GM12878 (cell line): ENCODE data around the gene SNW1. TPM values are rescaled to one million over a fixed set of nuclear protein-coding genes. Genes with fewer than 3 reads are reported as not detected.

Experiments
- ATAC-seq: fragments of 200-7000 bp; cut with Tn5 transposase; 3 replicates; pipeline ENCODE4 v1.9.1; 2020; ENCODE audit warnings: mild to moderate bottlenecking, moderate library complexity
- BruUV-seq: library from RNA; stranded (reverse); fragments of 400-500 nt; replicated peaks from 2 replicates; lab custom pipeline; 2021; lab: Mats Ljungman, UMichigan
- CTCF ChIA-PET: fragments of 300-600 bp; sonication (Branson Sonifier 250); formaldehyde crosslinking; extraction: SDS; loops from one replicate; lab custom pipeline; 2021; ENCODE audit warnings: inconsistent platforms; lab: Yijun Ruan, JAX
- POLR2A ChIA-PET: fragments of 350-600 bp; formaldehyde crosslinking; extraction: SDS; loops from one replicate; lab custom pipeline; 2021; ENCODE audit warnings: inconsistent platforms; lab: Charles Lee
- RAD21 ChIA-PET: fragments of 300-600 bp; sonication (Branson Sonifier 250); formaldehyde crosslinking; loops from one replicate; lab custom pipeline; 2023; ENCODE audit warnings: antibody characterized with exemption; ENCODE audit not compliant: unreplicated experiment; lab: Charles Lee
- SMC1A ChIA-PET: fragments of 300-600 bp; sonication (Branson Sonifier 250); formaldehyde crosslinking; loops from one replicate; lab custom pipeline; 2023; ENCODE audit not compliant: unreplicated experiment, uncharacterized antibody; lab: Charles Lee
- DNase-seq: peaks from one replicate; pipeline ENCODE4 v3.0.0-alpha.2; 2011; ENCODE audit warnings: low read depth, low spot score
- FAIRE-seq: peaks from 3 replicates; lab custom pipeline; 2011; peaks lifted over from hg19 to GRCh38; lab: Jason Lieb, UNC
- H2AFZ ChIP-seq: 2 replicates; pipeline ENCODE4 v1.6.0; 2011; ENCODE audit warnings: low read depth, low read length, control low read depth; ENCODE audit not compliant: control insufficient read depth
- H3K27ac ChIP-seq: 2 replicates; pipeline ENCODE4 v1.5.1; 2011; ENCODE audit warnings: control low read depth; ENCODE audit not compliant: control insufficient read depth, insufficient read depth
- H3K27me3 ChIP-seq, 2 experiments: replicated peaks in 1 of 2; 2 replicates each; pipeline versions ENCODE4 v1.6.0 to v1.6.1; 2011; ENCODE audit warnings: low read length in 1 of 2; ENCODE audit not compliant: control insufficient read depth in 2 of 2, insufficient read depth in 2 of 2
- H3K36me3 ChIP-seq, 2 experiments: 2 replicates each; pipeline ENCODE4 v1.5.1; 2011; ENCODE audit warnings: low read length in 1 of 2; ENCODE audit not compliant: control insufficient read depth in 2 of 2, insufficient read depth in 2 of 2
- H3K4me1 ChIP-seq: 2 replicates; pipeline ENCODE4 v1.6.1; 2011; ENCODE audit warnings: mild to moderate bottlenecking, low read length, moderate library complexity, mixed read lengths; ENCODE audit not compliant: control insufficient read depth, insufficient read depth
- H3K4me2 ChIP-seq: 2 replicates; pipeline ENCODE4 v1.6.0; 2011; ENCODE audit warnings: control low read depth; ENCODE audit not compliant: control insufficient read depth, insufficient read depth
- H3K4me3 ChIP-seq: fragments of 200-600 bp; sonication (generic); 2 replicates; pipeline ENCODE4 v1.5.1; 2016
- H3K79me2 ChIP-seq: 2 replicates; pipeline ENCODE4 v1.6.0; 2011; ENCODE audit warnings: low read length; ENCODE audit not compliant: control insufficient read depth, insufficient read depth
- H3K9ac ChIP-seq: 2 replicates; pipeline ENCODE4 v1.8.0; 2011; ENCODE audit warnings: low read length, control low read depth, mixed read lengths; ENCODE audit not compliant: control insufficient read depth, insufficient read depth
- H3K9me3 ChIP-seq: replicated peaks from 3 replicates; pipeline ENCODE4 v1.5.1; 2011; ENCODE audit warnings: mild to moderate bottlenecking, low read length; ENCODE audit not compliant: control insufficient read depth, insufficient read depth
- H4K20me1 ChIP-seq: 2 replicates; pipeline ENCODE4 v1.6.0; 2011; ENCODE audit not compliant: control insufficient read depth, insufficient read depth
- FOS ChIP-seq: IDR thresholded peaks from 3 replicates; pipeline ENCODE4 v1.6.1; 2011; ENCODE audit warnings: borderline replicate concordance; ENCODE audit not compliant: insufficient read length; ENCODE audit errors: extremely low read depth
- NR2C2 ChIP-seq: IDR thresholded peaks from 2 replicates; pipeline ENCODE4 v1.6.1; 2011; ENCODE audit warnings: borderline replicate concordance, low read depth; ENCODE audit not compliant: control insufficient read depth, insufficient read length
- POLR2AphosphoS5 ChIP-seq: IDR thresholded peaks from 2 replicates; pipeline ENCODE4 v1.6.1; 2011; ENCODE audit warnings: mild to moderate bottlenecking, low read length, inconsistent platforms
- TCF3 ChIP-seq: IDR thresholded peaks from 2 replicates; pipeline ENCODE4 v1.6.1; 2012; ENCODE audit warnings: low read depth, mild to moderate bottlenecking, low read length, borderline replicate concordance; ENCODE audit not compliant: insufficient read depth
- TCF7 ChIP-seq: IDR thresholded peaks from 2 replicates; pipeline ENCODE4 v1.6.1; 2014; ENCODE audit warnings: antibody characterized with exemption, borderline replicate concordance
- WGBS: methylation state at CpG from one replicate; pipeline ENCODE4 v1.1.6; 2016; ENCODE audit warnings: low lambda C conversion rate; ENCODE audit not compliant: insufficient replicate concordance, insufficient coverage; ENCODE audit errors: missing lambda C conversion rate; 5-methylcytosine and 5-hydroxymethylcytosine counted together
- in situ Hi-C: fragments of 300-500 bp; cut with MboI; formaldehyde crosslinking; loops from 9 replicates; pipeline ENCODE4 v1.14.3; 2018; ENCODE audit warnings: mixed read lengths
- intact Hi-C: fragments of 100-400 bp; cut with micrococcal nuclease; formaldehyde crosslinking; loops from one replicate; pipeline ENCODE4 v1.14.2; 2022; ENCODE audit not compliant: unreplicated experiment
- polyA plus RNA-seq, 11 experiments: library from polyadenylated mRNA; depleted of rRNA in 4 of 11; unstranded in 6 of 11; stranded (reverse) in 5 of 11; fragments of >200 nt; fragmentation: Nextera tagmentation in 4 of 11; fragmentation: Illumina TruSeq in 1 of 11; extraction: Ambion mirVana in 4 of 11; extraction: Trizol in 1 of 11; gene quantifications; 1 replicate in 1 of 11; 2 replicates in 10 of 11; pipeline versions ENCODE4 v1.2.1 to v1.2.3, GENCODE V29; 2011 to 2016; ENCODE audit warnings: inconsistent platforms in 2 of 11, missing spikeins in 2 of 11, low read depth in 1 of 11
- total RNA-seq, 4 experiments: library from RNA; depleted of rRNA in 3 of 4; stranded (reverse); fragments of >200 nt in 3 of 4; fragmentation: Illumina TruSeq in 1 of 4; extraction: Trizol in 1 of 4; gene quantifications; 2 replicates each; pipeline versions ENCODE4 v1.2.1 to v1.2.3, GENCODE V29; 2013 to 2021
- TF ChIP-seq, protein P1 (sequence below): IDR thresholded peaks from 2 replicates; pipeline ENCODE4 v1.6.1; 2012; ENCODE audit warnings: low read length, inconsistent platforms
- TF ChIP-seq, protein P2 (sequence below): fragments of 450-650 bp; IDR thresholded peaks from 2 replicates; pipeline ENCODE4 v1.6.1; 2018; ENCODE audit warnings: borderline replicate concordance, mild to moderate bottlenecking; ENCODE audit not compliant: partially characterized antibody
- TF ChIP-seq, protein P3 (sequence below): fragments of 450-650 bp; formaldehyde crosslinking; IDR thresholded peaks from 2 replicates; pipeline ENCODE4 v1.4.0; 2020; ENCODE audit warnings: mild to moderate bottlenecking, moderate library complexity

SNW1 gene
- total and polyA plus RNA-seq, 10 of the 15 experiments (the other 5 are each of a cell fraction or from before 2014, with no cell fraction given) = 56.6 to 109 (median 75.7) TPM

DNA sequence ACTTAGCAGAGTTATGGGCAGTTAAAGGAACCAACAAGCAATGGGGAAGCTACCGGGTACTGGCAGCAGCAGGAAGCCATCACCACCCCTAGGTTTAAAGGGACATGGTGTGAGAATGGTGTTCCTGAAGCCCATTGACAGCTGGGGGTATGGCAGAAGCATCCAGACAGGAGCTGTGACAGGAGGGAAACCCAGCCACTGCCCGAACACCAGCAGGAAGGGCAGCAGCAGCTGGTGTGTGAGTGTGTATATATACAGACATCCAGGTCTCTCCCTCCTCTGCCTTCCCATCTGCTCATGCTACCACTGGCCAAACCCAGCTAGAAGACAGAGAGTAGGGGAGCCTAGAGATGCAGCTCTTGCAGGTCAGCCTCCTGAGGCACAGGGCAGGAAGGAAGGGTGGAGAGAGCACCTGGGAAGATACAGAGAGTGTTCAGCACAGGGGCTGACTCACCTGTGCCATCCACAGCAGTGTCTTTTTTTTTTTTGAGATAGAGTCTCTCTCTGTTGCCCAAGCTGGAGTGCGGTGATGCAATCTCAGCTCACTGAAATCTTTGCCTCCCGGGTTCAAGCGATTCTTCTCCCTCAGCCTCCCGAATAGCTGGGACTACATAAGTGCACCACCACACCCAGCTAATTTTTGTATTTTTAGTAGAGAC lies 29.7 kb upstream of the SNW1 start (continued):
- TF ChIP-seq POLR2AphosphoS5 (no peak), TCF3 (no peak)
- TF ChIP-seq, protein P1, sequence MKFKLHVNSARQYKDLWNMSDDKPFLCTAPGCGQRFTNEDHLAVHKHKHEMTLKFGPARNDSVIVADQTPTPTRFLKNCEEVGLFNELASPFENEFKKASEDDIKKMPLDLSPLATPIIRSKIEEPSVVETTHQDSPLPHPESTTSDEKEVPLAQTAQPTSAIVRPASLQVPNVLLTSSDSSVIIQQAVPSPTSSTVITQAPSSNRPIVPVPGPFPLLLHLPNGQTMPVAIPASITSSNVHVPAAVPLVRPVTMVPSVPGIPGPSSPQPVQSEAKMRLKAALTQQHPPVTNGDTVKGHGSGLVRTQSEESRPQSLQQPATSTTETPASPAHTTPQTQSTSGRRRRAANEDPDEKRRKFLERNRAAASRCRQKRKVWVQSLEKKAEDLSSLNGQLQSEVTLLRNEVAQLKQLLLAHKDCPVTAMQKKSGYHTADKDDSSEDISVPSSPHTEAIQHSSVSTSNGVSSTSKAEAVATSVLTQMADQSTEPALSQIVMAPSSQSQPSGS = no peak

DNA sequence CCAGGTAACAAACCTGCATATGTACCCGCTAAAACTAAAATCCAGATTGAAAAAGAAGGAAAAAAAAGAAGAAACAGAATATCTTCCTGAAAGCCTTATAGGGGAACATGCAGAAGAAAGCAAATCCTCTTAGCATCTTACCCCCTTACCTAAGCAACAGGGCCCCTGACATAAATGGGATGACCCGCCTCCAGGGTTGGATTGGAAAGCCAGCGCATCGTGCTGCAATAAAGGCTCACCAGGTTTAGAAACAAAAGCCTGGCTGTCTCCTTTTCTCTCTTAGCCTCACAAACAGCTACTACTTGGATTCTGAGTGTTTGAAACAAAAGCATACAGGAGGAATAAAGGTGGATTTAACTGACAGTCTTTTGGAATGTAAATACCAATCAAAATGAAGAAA lies 25.2 kb upstream of the SNW1 start:
- peaks cover 4% of the 10 kb centered on the region for H3K4me1 ChIP-seq
- no peak overlapping the region for H2AFZ ChIP-seq
- ChIA-PET RAD21 (no interaction called here), POLR2A (no interaction called here), SMC1A (interaction anchor here (0.8 kb wide), 1 partner anchor 243 kb away, joined by 3 read pairs; no protein-coding TSS in a partner anchor), CTCF (no interaction called here)
- FAIRE-seq = no peak
- H3K4me2 ChIP-seq = no peak overlapping the region
- H3K36me3 ChIP-seq = no peaks in the 10 kb centered on the region
- DNase-seq = no peak
- WGBS = 72% methylated on average over 4 of the region's 4 CpGs
- H3K79me2 ChIP-seq = no peaks in the 10 kb centered on the region
- H3K27me3 ChIP-seq = no peaks in the 10 kb centered on the region
- no peak overlapping the region for H3K9ac ChIP-seq
- intact Hi-C loops = no loop called here
- no peaks in the 10 kb centered on the region for H3K9me3 ChIP-seq
- no peak for ATAC-seq
- TF ChIP-seq TCF7 (no peak), FOS (no peak), NR2C2 (no peak)
- TF ChIP-seq, protein P2, sequence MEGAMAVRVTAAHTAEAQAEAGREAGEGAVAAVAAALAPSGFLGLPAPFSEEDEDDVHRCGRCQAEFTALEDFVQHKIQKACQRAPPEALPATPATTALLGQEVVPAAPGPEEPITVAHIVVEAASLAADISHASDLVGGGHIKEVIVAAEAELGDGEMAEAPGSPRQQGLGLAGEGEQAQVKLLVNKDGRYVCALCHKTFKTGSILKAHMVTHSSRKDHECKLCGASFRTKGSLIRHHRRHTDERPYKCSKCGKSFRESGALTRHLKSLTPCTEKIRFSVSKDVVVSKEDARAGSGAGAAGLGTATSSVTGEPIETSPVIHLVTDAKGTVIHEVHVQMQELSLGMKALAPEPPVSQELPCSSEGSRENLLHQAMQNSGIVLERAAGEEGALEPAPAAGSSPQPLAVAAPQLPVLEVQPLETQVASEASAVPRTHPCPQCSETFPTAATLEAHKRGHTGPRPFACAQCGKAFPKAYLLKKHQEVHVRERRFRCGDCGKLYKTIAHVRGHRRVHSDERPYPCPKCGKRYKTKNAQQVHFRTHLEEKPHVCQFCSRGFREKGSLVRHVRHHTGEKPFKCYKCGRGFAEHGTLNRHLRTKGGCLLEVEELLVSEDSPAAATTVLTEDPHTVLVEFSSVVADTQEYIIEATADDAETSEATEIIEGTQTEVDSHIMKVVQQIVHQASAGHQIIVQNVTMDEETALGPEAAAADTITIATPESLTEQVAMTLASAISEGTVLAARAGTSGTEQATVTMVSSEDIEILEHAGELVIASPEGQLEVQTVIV = no peak
- TF ChIP-seq, protein P3, sequence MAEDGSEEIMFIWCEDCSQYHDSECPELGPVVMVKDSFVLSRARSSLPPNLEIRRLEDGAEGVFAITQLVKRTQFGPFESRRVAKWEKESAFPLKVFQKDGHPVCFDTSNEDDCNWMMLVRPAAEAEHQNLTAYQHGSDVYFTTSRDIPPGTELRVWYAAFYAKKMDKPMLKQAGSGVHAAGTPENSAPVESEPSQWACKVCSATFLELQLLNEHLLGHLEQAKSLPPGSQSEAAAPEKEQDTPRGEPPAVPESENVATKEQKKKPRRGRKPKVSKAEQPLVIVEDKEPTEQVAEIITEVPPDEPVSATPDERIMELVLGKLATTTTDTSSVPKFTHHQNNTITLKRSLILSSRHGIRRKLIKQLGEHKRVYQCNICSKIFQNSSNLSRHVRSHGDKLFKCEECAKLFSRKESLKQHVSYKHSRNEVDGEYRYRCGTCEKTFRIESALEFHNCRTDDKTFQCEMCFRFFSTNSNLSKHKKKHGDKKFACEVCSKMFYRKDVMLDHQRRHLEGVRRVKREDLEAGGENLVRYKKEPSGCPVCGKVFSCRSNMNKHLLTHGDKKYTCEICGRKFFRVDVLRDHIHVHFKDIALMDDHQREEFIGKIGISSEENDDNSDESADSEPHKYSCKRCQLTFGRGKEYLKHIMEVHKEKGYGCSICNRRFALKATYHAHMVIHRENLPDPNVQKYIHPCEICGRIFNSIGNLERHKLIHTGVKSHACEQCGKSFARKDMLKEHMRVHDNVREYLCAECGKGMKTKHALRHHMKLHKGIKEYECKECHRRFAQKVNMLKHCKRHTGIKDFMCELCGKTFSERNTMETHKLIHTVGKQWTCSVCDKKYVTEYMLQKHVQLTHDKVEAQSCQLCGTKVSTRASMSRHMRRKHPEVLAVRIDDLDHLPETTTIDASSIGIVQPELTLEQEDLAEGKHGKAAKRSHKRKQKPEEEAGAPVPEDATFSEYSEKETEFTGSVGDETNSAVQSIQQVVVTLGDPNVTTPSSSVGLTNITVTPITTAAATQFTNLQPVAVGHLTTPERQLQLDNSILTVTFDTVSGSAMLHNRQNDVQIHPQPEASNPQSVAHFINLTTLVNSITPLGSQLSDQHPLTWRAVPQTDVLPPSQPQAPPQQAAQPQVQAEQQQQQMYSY (CRISPR knock-in tag) = no peak
- in situ Hi-C loops = no loop called here
- H3K4me3 ChIP-seq = no peak overlapping the region
- H4K20me1 ChIP-seq = no peaks in the 10 kb centered on the region
- BruUV-seq = no TSS peak
- no peak overlapping the region for H3K27ac ChIP-seq
